DOHH2 (cell line): ENCODE data around the gene DCLK2.

Experiments
- EZH2phosphoT487 ChIP-seq: fragments of 200-600 bp; sonication (generic); IDR thresholded peaks from 2 replicates; pipeline ENCODE4 v1.6.1; 2017; ENCODE audit warnings: borderline replicate concordance, mild to moderate bottlenecking, antibody characterized with exemption, low read length, moderate library complexity, mixed read lengths
- TF ChIP-seq, protein P1 (sequence below): fragments of 200-600 bp; sonication (generic); IDR thresholded peaks from one replicate; pipeline ENCODE4 v1.5.1; 2014; ENCODE audit warnings: antibody characterized with exemption, mild to moderate bottlenecking, low read depth, low read length; ENCODE audit not compliant: poor library complexity, severe bottlenecking

DNA sequence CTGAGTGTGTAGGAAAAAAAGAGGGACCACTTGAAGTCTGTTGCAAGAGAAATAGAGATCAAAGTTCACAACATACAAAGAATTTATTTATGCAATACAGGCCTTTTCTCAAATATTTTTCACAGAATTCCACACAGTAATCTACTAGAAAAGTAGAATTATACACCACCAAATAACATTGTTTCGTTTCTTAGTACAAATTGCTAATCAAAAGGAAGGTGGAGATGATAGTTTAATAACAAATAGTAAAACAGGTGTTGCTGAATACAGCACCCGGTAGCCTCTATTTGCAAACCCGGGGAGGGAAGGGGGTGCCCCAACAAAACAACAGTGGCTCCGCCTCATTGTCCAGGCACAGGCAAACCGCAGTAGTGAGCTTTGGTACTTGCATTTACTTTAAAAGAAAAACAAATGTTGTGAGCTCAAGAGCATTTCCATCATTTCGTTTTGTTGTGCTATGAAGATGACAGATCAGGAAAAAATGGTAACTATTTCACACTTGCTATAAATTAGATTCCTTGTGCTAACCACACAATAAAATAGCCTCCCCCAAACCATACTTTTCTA lies 186.4 kb downstream of the DCLK2 start:
- TF ChIP-seq, protein P1, sequence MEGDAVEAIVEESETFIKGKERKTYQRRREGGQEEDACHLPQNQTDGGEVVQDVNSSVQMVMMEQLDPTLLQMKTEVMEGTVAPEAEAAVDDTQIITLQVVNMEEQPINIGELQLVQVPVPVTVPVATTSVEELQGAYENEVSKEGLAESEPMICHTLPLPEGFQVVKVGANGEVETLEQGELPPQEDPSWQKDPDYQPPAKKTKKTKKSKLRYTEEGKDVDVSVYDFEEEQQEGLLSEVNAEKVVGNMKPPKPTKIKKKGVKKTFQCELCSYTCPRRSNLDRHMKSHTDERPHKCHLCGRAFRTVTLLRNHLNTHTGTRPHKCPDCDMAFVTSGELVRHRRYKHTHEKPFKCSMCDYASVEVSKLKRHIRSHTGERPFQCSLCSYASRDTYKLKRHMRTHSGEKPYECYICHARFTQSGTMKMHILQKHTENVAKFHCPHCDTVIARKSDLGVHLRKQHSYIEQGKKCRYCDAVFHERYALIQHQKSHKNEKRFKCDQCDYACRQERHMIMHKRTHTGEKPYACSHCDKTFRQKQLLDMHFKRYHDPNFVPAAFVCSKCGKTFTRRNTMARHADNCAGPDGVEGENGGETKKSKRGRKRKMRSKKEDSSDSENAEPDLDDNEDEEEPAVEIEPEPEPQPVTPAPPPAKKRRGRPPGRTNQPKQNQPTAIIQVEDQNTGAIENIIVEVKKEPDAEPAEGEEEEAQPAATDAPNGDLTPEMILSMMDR: no peak
- TF ChIP-seq EZH2phosphoT487: no peak
